Gastrocnemius medialis (tissue), 4 donors: ENCODE results near the gene AMMECR1.

Source experiments
- POLR2A ChIP-seq, 2 donors: fragments of 450-650 bp; IDR thresholded peaks; one replicate each; pipeline ENCODE4 v1.6.1; 2017; ENCODE audit warnings: antibody characterized with exemption in 2 of 2, mild to moderate bottlenecking in 2 of 2, moderate library complexity in 2 of 2
- TF ChIP-seq, protein P1 (sequence below), 5 experiments: fragments of 450-650 bp in 3 of 5; fragments of 200-600 bp in 2 of 5; sonication (generic) in 2 of 5; IDR thresholded peaks in 4 of 5; conservative IDR thresholded peaks in 1 of 5; 1 replicate in 4 of 5; 2 replicates in 1 of 5; pipeline ENCODE4 v1.5.1; 2016 to 2019; ENCODE audit warnings: antibody characterized with exemption in 5 of 5, mild to moderate bottlenecking in 3 of 5, moderate library complexity in 3 of 5

DNA sequence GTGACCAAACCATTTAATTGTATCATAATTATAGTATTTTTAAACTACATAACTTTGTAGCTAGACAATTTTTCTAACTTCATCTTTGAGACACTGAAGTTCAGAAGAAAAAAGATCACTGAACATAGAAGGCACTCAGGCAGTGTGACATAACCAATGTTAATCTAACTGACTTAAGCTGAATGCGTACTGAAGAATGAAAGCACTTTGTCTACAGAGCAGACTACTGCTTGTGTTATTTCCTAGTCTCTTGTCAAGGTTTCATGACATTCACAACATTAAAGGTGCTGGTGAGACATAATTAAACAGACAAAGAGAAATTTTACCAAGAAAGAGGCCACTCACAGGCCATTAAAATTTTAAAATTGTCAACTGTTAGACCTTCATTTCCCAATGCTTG, 13.5 kb downstream of the AMMECR1 start:
- TF ChIP-seq, protein P1, sequence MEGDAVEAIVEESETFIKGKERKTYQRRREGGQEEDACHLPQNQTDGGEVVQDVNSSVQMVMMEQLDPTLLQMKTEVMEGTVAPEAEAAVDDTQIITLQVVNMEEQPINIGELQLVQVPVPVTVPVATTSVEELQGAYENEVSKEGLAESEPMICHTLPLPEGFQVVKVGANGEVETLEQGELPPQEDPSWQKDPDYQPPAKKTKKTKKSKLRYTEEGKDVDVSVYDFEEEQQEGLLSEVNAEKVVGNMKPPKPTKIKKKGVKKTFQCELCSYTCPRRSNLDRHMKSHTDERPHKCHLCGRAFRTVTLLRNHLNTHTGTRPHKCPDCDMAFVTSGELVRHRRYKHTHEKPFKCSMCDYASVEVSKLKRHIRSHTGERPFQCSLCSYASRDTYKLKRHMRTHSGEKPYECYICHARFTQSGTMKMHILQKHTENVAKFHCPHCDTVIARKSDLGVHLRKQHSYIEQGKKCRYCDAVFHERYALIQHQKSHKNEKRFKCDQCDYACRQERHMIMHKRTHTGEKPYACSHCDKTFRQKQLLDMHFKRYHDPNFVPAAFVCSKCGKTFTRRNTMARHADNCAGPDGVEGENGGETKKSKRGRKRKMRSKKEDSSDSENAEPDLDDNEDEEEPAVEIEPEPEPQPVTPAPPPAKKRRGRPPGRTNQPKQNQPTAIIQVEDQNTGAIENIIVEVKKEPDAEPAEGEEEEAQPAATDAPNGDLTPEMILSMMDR (IDR thresholded peaks at IDR 0.05 in 4 of 5, conservative IDR thresholded peaks at IDR 0.05 in 1 of 5), result no peak
- no peak for TF ChIP-seq POLR2A (IDR thresholded peaks at IDR 0.05)
